Body of pancreas (tissue), 4 donors: ENCODE measurements around the gene MORN1.

ENCODE experiments used
- POLR2A ChIP-seq, 3 donors: fragments of 450-650 bp; IDR thresholded peaks; one replicate each; pipeline ENCODE4 v1.6.1; 2016; ENCODE audit warnings: antibody characterized with exemption in 3 of 3, mild to moderate bottlenecking in 2 of 3
- TF ChIP-seq, protein P1 (sequence below), 7 experiments: fragments of 450-650 bp in 4 of 7; fragments of 200-600 bp in 3 of 7; sonication (generic) in 3 of 7; IDR thresholded peaks; one replicate each; pipeline ENCODE4 v1.5.1; 2016 to 2019; ENCODE audit warnings: antibody characterized with exemption in 7 of 7

DNA sequence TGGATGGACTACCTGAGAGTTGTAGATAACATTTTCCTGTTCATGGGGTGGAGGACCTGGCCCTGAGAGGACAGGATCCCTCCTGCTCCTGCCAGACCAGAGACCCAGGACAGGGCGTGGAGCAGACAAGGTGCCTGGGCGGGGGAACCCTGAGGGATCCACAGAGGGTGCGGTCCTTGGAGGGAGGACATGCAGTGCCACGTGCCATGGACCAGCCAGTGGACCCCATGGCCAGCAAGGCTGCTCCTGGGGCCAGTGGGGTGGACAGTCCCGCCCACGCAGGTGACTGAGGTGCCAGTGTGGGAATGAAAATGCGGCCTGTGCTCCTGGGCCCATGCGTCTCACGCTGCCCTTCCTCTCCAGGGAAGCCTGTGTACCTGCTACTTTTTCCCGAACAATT, 3.9 kb upstream of the MORN1 start:
- TF ChIP-seq, protein P1, sequence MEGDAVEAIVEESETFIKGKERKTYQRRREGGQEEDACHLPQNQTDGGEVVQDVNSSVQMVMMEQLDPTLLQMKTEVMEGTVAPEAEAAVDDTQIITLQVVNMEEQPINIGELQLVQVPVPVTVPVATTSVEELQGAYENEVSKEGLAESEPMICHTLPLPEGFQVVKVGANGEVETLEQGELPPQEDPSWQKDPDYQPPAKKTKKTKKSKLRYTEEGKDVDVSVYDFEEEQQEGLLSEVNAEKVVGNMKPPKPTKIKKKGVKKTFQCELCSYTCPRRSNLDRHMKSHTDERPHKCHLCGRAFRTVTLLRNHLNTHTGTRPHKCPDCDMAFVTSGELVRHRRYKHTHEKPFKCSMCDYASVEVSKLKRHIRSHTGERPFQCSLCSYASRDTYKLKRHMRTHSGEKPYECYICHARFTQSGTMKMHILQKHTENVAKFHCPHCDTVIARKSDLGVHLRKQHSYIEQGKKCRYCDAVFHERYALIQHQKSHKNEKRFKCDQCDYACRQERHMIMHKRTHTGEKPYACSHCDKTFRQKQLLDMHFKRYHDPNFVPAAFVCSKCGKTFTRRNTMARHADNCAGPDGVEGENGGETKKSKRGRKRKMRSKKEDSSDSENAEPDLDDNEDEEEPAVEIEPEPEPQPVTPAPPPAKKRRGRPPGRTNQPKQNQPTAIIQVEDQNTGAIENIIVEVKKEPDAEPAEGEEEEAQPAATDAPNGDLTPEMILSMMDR (IDR thresholded peaks at IDR 0.05): no peak
- no peak for TF ChIP-seq POLR2A (IDR thresholded peaks at IDR 0.05)
